Measurements from ENCODE around the gene USP25. TPM values are rescaled to one million over a fixed set of nuclear protein-coding genes. Genes with fewer than 3 reads are reported as not detected.

Gene USP25
- total and polyA plus RNA-seq, 2 of the 8 experiments (the other 6 are each of a cell fraction or from before 2014, with no cell fraction given), result 11.2 to 48.1 TPM

- no peak for TF ChIP-seq RAD21 (IDR thresholded peaks at IDR 0.05 in 1 of 2, conservative IDR thresholded peaks at IDR 0.05 in 1 of 2; ENCODE audit: low read depth in 2 of 2, low read length in 2 of 2)
These were observed 41.8 kb upstream of the USP25 start (continued) for GRCh38 chr21:15688016-15688415.

Measured in H1 (cell line).